HepG2 (cell line): ENCODE results near the gene UBE2Q2. TPM values are rescaled to one million over a fixed set of nuclear protein-coding genes. Genes with fewer than 3 reads are reported as not detected.

Experiments used
- BCL6 ChIP-seq: IDR thresholded peaks from 2 replicates; pipeline ENCODE4 v1.6.1; 2016; ENCODE audit warnings: missing genetic modification reagents, missing compliant biosample characterization
- FOXA1 ChIP-seq, 2 experiments: fragments of 450-650 bp in 1 of 2; sonication (generic) in 1 of 2; formaldehyde crosslinking in 1 of 2; IDR thresholded peaks; 2 replicates each; pipeline versions ENCODE4 v1.4.0 to v1.6.1; 2016 to 2020; ENCODE audit warnings: missing genetic modification reagents in 1 of 2
- FOXP1 ChIP-seq, 2 experiments: fragments of 450-650 bp in 1 of 2; IDR thresholded peaks; 2 replicates each; pipeline ENCODE4 v1.6.1; 2017 to 2018; ENCODE audit warnings: antibody characterized with exemption in 1 of 2
- KAT8 ChIP-seq: IDR thresholded peaks from 2 replicates; pipeline ENCODE4 v1.6.1; 2016; ENCODE audit warnings: missing genetic modification reagents, missing compliant biosample characterization
- SNRNP70 ChIP-seq: fragments of 200-400 bp; formaldehyde crosslinking; IDR thresholded peaks from 2 replicates; pipeline ENCODE4 v1.6.1; 2017; ENCODE audit warnings: mild to moderate bottlenecking, low read depth, low read length, moderate library complexity
- XRCC5 ChIP-seq: fragments of 200-400 bp; formaldehyde crosslinking; optimal IDR thresholded peaks from 2 replicates; pipeline ENCODE3; 2017; ENCODE audit warnings: mild to moderate bottlenecking, low read length
- YY1 ChIP-seq: IDR thresholded peaks from 2 replicates; pipeline ENCODE4 v1.6.1; 2011; ENCODE audit warnings: low read length, low read depth, moderate library complexity, mild to moderate bottlenecking; ENCODE audit not compliant: insufficient read depth, insufficient replicate concordance
- ZMYM2 ChIP-seq: sonication (generic); formaldehyde crosslinking; IDR thresholded peaks from 2 replicates; pipeline ENCODE4 v1.8.0; 2022; ENCODE audit warnings: mild to moderate bottlenecking, missing genetic modification reagents
- ZNF260 ChIP-seq: sonication (generic); formaldehyde crosslinking; IDR thresholded peaks from 2 replicates; pipeline ENCODE4 v1.4.0; 2020; ENCODE audit warnings: missing genetic modification reagents, low read depth, mild to moderate bottlenecking, borderline replicate concordance
- ZNF329 ChIP-seq: sonication (generic); formaldehyde crosslinking; IDR thresholded peaks from 2 replicates; pipeline ENCODE4 v1.9.0; 2021; ENCODE audit warnings: low read depth, mild to moderate bottlenecking, missing genetic modification reagents
- ZNF451 ChIP-seq: sonication (generic); formaldehyde crosslinking; IDR thresholded peaks from 2 replicates; pipeline ENCODE4 v1.5.0; 2020; ENCODE audit warnings: mild to moderate bottlenecking, missing genetic modification reagents
- ZNF777 ChIP-seq: sonication (generic); formaldehyde crosslinking; IDR thresholded peaks from 2 replicates; pipeline ENCODE4 v1.4.0; 2020; ENCODE audit warnings: missing genetic modification reagents
- polyA plus RNA-seq, 8 experiments: library from polyadenylated mRNA; depleted of rRNA in 3 of 8; stranded (reverse) in 7 of 8; unstranded in 1 of 8; fragments of >200 nt; fragmentation: Illumina TruSeq in 4 of 8; extraction: Trizol in 4 of 8; gene quantifications; 2 replicates each; pipeline versions ENCODE4 v1.2.1 to v1.2.3, GENCODE V29; 2011 to 2016; ENCODE audit warnings: low read depth in 4 of 8, missing spikeins in 1 of 8, mixed read lengths in 1 of 8; ENCODE audit not compliant: insufficient read depth in 1 of 8
- total RNA-seq, 5 experiments: library from RNA; depleted of rRNA; stranded (reverse); fragments of >200 nt; fragmentation: Illumina TruSeq; extraction: Trizol; gene quantifications; 2 replicates each; pipeline ENCODE4 v1.2.3, GENCODE V29; 2016; ENCODE audit warnings: low read depth in 1 of 5
- TF ChIP-seq, protein P1 (sequence below): sonication (generic); formaldehyde crosslinking; IDR thresholded peaks from 2 replicates; pipeline ENCODE4 v1.4.0; 2020; ENCODE audit warnings: missing genetic modification reagents, borderline replicate concordance
- TF ChIP-seq, protein P2 (sequence below): sonication (generic); formaldehyde crosslinking; IDR thresholded peaks from 2 replicates; pipeline ENCODE4 v1.5.0; 2020; ENCODE audit warnings: mild to moderate bottlenecking, missing genetic modification reagents
- TF ChIP-seq, protein P3 (sequence below): sonication (generic); formaldehyde crosslinking; IDR thresholded peaks from 2 replicates; pipeline ENCODE4 v1.5.0; 2020; ENCODE audit warnings: mild to moderate bottlenecking, missing genetic modification reagents
- TF ChIP-seq, protein P4 (sequence below): sonication (generic); formaldehyde crosslinking; IDR thresholded peaks from 2 replicates; pipeline ENCODE4 v1.4.0; 2020; ENCODE audit warnings: missing genetic modification reagents

Gene UBE2Q2
- total and polyA plus RNA-seq, 2 of the 13 experiments (the other 11 are each of a cell fraction or from before 2014, with no cell fraction given) = 10.6 to 20.4 TPM

DNA sequence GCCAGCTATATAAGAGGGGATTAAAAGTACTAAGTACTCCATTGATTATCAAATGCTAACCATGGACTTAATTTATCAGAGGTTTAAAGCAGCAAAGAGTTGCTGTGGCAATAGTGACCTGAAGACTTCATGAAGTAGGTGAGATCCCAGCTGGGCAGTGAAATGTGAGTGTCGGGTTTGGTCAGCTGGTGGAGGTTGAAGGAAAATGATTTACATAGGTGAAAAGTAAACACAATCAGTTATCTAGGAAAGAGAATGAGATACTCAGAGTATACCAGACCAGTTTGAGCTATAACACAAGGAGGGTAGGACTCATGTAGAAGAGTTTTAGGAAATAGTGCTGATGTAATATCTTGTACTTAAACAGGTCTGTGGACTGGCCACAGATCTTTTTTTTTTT, 43.9 kb downstream of the UBE2Q2 start (continued):
- TF ChIP-seq, protein P1, sequence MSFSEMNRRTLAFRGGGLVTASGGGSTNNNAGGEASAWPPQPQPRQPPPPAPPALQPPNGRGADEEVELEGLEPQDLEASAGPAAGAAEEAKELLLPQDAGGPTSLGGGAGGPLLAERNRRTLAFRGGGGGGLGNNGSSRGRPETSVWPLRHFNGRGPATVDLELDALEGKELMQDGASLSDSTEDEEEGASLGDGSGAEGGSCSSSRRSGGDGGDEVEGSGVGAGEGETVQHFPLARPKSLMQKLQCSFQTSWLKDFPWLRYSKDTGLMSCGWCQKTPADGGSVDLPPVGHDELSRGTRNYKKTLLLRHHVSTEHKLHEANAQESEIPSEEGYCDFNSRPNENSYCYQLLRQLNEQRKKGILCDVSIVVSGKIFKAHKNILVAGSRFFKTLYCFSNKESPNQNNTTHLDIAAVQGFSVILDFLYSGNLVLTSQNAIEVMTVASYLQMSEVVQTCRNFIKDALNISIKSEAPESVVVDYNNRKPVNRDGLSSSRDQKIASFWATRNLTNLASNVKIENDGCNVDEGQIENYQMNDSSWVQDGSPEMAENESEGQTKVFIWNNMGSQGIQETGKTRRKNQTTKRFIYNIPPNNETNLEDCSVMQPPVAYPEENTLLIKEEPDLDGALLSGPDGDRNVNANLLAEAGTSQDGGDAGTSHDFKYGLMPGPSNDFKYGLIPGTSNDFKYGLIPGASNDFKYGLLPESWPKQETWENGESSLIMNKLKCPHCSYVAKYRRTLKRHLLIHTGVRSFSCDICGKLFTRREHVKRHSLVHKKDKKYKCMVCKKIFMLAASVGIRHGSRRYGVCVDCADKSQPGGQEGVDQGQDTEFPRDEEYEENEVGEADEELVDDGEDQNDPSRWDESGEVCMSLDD (CRISPR knock-in tag) = no peak
- TF ChIP-seq, protein P2, sequence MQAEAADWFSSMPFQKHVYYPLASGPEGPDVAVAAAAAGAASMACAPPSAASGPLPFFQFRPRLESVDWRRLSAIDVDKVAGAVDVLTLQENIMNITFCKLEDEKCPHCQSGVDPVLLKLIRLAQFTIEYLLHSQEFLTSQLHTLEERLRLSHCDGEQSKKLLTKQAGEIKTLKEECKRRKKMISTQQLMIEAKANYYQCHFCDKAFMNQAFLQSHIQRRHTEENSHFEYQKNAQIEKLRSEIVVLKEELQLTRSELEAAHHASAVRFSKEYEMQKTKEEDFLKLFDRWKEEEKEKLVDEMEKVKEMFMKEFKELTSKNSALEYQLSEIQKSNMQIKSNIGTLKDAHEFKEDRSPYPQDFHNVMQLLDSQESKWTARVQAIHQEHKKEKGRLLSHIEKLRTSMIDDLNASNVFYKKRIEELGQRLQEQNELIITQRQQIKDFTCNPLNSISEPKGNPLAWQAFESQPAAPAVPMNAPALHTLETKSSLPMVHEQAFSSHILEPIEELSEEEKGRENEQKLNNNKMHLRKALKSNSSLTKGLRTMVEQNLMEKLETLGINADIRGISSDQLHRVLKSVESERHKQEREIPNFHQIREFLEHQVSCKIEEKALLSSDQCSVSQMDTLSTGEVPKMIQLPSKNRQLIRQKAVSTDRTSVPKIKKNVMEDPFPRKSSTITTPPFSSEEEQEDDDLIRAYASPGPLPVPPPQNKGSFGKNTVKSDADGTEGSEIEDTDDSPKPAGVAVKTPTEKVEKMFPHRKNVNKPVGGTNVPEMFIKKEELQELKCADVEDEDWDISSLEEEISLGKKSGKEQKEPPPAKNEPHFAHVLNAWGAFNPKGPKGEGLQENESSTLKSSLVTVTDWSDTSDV (CRISPR knock-in tag) = no peak
- no peak for TF ChIP-seq XRCC5
- TF ChIP-seq KAT8 (CRISPR knock-in tag) = no peak
- TF ChIP-seq ZNF329 = no peak
- TF ChIP-seq, protein P3, sequence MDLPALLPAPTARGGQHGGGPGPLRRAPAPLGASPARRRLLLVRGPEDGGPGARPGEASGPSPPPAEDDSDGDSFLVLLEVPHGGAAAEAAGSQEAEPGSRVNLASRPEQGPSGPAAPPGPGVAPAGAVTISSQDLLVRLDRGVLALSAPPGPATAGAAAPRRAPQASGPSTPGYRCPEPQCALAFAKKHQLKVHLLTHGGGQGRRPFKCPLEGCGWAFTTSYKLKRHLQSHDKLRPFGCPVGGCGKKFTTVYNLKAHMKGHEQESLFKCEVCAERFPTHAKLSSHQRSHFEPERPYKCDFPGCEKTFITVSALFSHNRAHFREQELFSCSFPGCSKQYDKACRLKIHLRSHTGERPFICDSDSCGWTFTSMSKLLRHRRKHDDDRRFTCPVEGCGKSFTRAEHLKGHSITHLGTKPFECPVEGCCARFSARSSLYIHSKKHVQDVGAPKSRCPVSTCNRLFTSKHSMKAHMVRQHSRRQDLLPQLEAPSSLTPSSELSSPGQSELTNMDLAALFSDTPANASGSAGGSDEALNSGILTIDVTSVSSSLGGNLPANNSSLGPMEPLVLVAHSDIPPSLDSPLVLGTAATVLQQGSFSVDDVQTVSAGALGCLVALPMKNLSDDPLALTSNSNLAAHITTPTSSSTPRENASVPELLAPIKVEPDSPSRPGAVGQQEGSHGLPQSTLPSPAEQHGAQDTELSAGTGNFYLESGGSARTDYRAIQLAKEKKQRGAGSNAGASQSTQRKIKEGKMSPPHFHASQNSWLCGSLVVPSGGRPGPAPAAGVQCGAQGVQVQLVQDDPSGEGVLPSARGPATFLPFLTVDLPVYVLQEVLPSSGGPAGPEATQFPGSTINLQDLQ (CRISPR knock-in tag) = no peak
- no peak for TF ChIP-seq ZNF260 (CRISPR knock-in tag)
- TF ChIP-seq ZNF777 (CRISPR knock-in tag) = no peak
- no peak for TF ChIP-seq FOXP1 (IDR thresholded peaks at IDR 0.05)
- peak; percentile 28; the same call in 1 of the 2 replicates for TF ChIP-seq FOXP1 (CRISPR knock-in tag; IDR thresholded peaks at IDR 0.05)
- TF ChIP-seq ZNF451 = no peak
- TF ChIP-seq ZMYM2 (CRISPR knock-in tag) = no peak
- no peak for TF ChIP-seq FOXA1 (IDR thresholded peaks at IDR 0.05)
- TF ChIP-seq FOXA1 (CRISPR knock-in tag; IDR thresholded peaks at IDR 0.05) = peak; percentile 35; the same call in 1 of the 2 replicates
- TF ChIP-seq YY1 = no peak
- peak; percentile 75 for TF ChIP-seq BCL6 (CRISPR knock-in tag)
- TF ChIP-seq, protein P4, sequence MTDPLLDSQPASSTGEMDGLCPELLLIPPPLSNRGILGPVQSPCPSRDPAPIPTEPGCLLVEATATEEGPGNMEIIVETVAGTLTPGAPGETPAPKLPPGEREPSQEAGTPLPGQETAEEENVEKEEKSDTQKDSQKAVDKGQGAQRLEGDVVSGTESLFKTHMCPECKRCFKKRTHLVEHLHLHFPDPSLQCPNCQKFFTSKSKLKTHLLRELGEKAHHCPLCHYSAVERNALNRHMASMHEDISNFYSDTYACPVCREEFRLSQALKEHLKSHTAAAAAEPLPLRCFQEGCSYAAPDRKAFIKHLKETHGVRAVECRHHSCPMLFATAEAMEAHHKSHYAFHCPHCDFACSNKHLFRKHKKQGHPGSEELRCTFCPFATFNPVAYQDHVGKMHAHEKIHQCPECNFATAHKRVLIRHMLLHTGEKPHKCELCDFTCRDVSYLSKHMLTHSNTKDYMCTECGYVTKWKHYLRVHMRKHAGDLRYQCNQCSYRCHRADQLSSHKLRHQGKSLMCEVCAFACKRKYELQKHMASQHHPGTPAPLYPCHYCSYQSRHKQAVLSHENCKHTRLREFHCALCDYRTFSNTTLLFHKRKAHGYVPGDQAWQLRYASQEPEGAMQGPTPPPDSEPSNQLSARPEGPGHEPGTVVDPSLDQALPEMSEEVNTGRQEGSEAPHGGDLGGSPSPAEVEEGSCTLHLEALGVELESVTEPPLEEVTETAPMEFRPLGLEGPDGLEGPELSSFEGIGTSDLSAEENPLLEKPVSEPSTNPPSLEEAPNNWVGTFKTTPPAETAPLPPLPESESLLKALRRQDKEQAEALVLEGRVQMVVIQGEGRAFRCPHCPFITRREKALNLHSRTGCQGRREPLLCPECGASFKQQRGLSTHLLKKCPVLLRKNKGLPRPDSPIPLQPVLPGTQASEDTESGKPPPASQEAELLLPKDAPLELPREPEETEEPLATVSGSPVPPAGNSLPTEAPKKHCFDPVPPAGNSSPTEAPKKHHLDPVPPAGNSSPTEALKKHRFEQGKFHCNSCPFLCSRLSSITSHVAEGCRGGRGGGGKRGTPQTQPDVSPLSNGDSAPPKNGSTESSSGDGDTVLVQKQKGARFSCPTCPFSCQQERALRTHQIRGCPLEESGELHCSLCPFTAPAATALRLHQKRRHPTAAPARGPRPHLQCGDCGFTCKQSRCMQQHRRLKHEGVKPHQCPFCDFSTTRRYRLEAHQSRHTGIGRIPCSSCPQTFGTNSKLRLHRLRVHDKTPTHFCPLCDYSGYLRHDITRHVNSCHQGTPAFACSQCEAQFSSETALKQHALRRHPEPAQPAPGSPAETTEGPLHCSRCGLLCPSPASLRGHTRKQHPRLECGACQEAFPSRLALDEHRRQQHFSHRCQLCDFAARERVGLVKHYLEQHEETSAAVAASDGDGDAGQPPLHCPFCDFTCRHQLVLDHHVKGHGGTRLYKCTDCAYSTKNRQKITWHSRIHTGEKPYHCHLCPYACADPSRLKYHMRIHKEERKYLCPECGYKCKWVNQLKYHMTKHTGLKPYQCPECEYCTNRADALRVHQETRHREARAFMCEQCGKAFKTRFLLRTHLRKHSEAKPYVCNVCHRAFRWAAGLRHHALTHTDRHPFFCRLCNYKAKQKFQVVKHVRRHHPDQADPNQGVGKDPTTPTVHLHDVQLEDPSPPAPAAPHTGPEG = no peak
- TF ChIP-seq SNRNP70 = no peak
